ENCODE results near the gene GJD4. TPM values are rescaled to one million over a fixed set of nuclear protein-coding genes. Genes with fewer than 3 reads are reported as not detected.

GJD4 gene
- total and polyA plus RNA-seq, 2 of the 4 experiments (the other 2 are of a cell fraction) = not detected

GRCh38 chr10:35631404-35631803 is 26.3 kb downstream of the GJD4 start:
- BruUV-seq (replicated peaks) = no TSS peak
- H3K27ac ChIP-seq (ENCODE audit: insufficient read depth, low read length) = no peak overlapping the region
- CTCF ChIA-PET = interaction anchor here (1.5 kb wide), 1 partner anchor 57 kb away, joined by 4 read pairs; no protein-coding TSS in a partner anchor

More at GRCh38 chr10:35631404-35631803, 26.3 kb downstream of the GJD4 start:
- no peak overlapping the region for H2AK9ac ChIP-seq (replicated peaks; ENCODE audit: low read depth, low read length, poor library complexity)
- no CpG with 5 or more reads among the region's 1 CpG for WGBS, 2 experiments (ENCODE audit: extremely low coverage in 2 of 2, insufficient read length in 1 of 2)
- no peak overlapping the region for H3K18ac ChIP-seq (ENCODE audit: low read depth, low read length)
- no peak overlapping the region for H4K8ac ChIP-seq (ENCODE audit: low read depth in 2 of 2, low read length in 2 of 2)
- peaks cover 2% of the 10 kb centered on the region; the same call in 1 of the 2 replicates for H3K4me1 ChIP-seq (ENCODE audit: control insufficient read depth, insufficient read depth, low read length)
- no peaks in the 10 kb centered on the region for H3K9me3 ChIP-seq (ENCODE audit: control insufficient read depth, insufficient read depth, low read length)
- no peak overlapping the region for H3K4me3 ChIP-seq (ENCODE audit: insufficient read depth, low read depth, low read length)
- intact Hi-C loops (cut with micrococcal nuclease) (loop anchor here (10.0 kb wide), 1 partner anchor 863 kb away; no protein-coding TSS in a partner anchor), dilution Hi-C loops (cut with HindIII; ENCODE audit: low sequenced_read_pairs, unreplicated experiment) (no loop called here), in situ Hi-C loops (cut with MboI; ENCODE audit: low sequenced_read_pairs) (loop anchor here (5.0 kb wide), 2 partner anchors 1151 to 1251 kb away; no protein-coding TSS in a partner anchor)
- H3K9me1 ChIP-seq (ENCODE audit: insufficient read depth, low read length) = no peaks in the 10 kb centered on the region
- ATAC-seq (ENCODE audit: low read depth) = no peak
- H3K27me3 ChIP-seq (ENCODE audit: control insufficient read depth, insufficient read depth, low read length) = no peaks in the 10 kb centered on the region
- no peak overlapping the region for H4K5ac ChIP-seq (ENCODE audit: low read depth, low read length)
- no peaks in the 10 kb centered on the region for H4K20me1 ChIP-seq (ENCODE audit: insufficient read depth, low read length)
- no peak overlapping the region for H4K91ac ChIP-seq (ENCODE audit: insufficient read depth, low read depth, low read length)
- no peak overlapping the region for H3K4me2 ChIP-seq (ENCODE audit: low read depth, low read length)
- H3K14ac ChIP-seq (replicated peaks; ENCODE audit: low read depth, low read length) = no peak overlapping the region
- no peak overlapping the region for H3K23ac ChIP-seq (ENCODE audit: low read depth, low read length)
- H2AFZ ChIP-seq (replicated peaks; ENCODE audit: low read length, poor library complexity) = no peak overlapping the region
- H2AK5ac ChIP-seq (ENCODE audit: low read depth, low read length) = no peak overlapping the region
- H3K36me3 ChIP-seq (ENCODE audit: control insufficient read depth, insufficient read depth, low read length) = no peaks in the 10 kb centered on the region
- TF ChIP-seq NFE2L2 (IDR thresholded peaks at IDR 0.05; ENCODE audit: low read depth, low read length) = no peak
- peak; percentile 78 for TF ChIP-seq CEBPB (IDR thresholded peaks at IDR 0.05; ENCODE audit: low read depth, low read length)
- no peak for TF ChIP-seq POLR2A (IDR thresholded peaks at IDR 0.05; ENCODE audit: low read depth, low read length)
- no peak for TF ChIP-seq MXI1 (IDR thresholded peaks at IDR 0.05; ENCODE audit: borderline replicate concordance, low read depth, low read length)
- no peak for DNase-seq
- H3K9ac ChIP-seq (ENCODE audit: low read depth, low read length) = no peak overlapping the region
- no peak overlapping the region for H2BK15ac ChIP-seq (ENCODE audit: low read depth, low read length)
- no peak overlapping the region for H2BK20ac ChIP-seq (ENCODE audit: low read depth, low read length)
- H3K4ac ChIP-seq (ENCODE audit: low read depth, low read length) = no peak overlapping the region
- H3K79me1 ChIP-seq (ENCODE audit: low read depth in 1 of 2, low read length in 2 of 2) = no peaks in the 10 kb centered on the region
- H2BK120ac ChIP-seq (ENCODE audit: low read depth, low read length) = no peak overlapping the region
- no peak overlapping the region for H2BK5ac ChIP-seq (ENCODE audit: low read depth, low read length, poor library complexity, severe bottlenecking)
- POLR2A ChIA-PET (ENCODE audit: unreplicated experiment) = no interaction called here
- no peak overlapping the region for H3K56ac ChIP-seq (ENCODE audit: extremely low read depth, insufficient read depth, low read length)
